ENCODE measurements around the gene SLC1A2.

Gene SLC1A2

GRCh38 chr11:35419184-35419829 is at the start of gene SLC1A2:
Gene SLC1A2, minus strand, starts transcription at chr11:35419558. Its CDS starts 592 bp downstream, at chr11:35418966.
- DNase-seq = no peak

DNA sequence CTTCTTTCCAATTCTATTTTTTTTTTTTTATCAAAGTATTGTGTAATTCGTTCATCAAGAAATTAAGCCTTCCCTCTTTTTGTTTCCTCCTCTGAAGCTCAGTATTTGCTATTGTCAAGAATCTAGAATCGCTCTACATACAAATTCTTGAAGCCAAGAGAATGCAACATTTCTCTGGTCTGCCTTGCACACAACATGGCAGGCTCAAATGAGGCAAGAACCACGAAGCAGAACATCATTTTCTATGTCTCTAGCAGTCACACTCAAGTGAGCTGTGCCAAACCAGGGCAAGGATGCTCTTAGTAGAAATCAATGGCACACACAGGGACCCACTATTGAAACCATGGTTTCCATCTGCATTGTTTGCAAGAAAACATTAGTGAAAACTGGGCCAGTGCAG is 46.7 kb upstream of the SLC1A2 start:
- no peak for DNase-seq

DNA sequence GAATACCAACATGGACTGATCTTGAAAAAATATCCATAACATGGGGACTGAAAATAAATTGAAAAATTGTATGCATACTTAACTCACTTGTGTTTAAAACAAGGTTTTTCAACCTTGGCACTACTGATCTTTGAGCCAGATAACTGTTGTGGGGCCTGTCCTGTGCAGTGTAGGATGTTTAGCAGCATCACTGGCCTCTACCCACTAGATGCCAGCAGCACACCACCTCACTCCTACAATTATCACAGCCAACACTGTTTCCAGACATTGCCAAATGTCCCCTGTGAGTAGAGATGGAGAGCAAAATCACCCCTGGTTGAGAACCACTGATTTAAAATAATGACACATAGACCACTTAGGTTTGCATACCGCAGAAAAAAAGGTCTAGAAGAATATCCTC is 45.0 kb upstream of the SLC1A2 start:
- no peak for DNase-seq

- DNase-seq = no peak
Measured at GRCh38 chr11:35463331-35463751, 44.0 kb upstream of the SLC1A2 start.

DNA sequence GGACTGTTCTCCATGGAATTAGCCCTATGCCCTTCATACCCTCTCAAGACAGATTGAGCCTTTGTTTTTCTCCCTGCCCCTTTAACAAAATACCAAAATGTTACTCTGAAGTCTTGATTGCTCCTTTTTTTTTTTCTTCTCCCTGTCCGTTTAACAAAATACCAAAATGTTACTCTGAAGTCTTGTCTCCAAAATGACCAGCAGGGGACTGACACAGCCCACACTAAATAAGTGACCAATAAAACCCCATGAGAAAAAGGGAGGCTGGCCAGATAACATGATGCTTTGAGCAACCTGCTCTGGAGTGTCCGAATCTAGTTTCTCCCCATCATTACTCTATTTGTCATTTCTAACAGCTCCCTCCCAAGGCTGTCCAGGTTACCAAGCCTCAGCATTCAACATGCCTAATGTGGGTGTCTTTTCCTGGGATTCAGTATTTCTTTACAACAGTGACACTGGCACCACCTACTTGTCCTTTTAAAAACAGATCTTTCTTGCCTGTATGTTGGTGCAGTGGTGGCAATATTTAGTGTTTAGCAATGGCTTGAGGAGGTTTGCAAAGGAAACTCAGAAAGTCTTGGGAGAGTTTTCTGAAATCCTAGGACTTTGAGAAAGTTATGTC is 42.7 kb upstream of the SLC1A2 start:
- DNase-seq = no peak

DNA sequence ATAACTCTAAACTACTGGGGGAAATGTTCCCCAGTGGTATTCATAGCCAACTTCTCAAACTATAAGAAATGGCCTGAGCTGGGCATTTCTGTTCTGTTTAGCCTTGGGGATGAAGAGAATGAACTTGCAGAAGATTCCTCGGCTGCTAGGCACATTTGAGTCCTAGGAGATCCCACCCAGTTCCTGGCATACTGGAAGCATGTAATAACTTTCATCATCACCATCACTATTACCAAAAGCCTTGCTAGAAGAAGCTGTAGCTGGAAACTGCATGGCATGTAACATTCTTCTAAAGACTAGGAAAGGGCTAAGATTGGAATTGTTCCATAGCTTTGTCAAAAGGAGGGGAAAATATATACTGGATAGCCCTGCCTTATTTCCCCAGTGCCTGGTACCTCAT is 40.1 kb upstream of the SLC1A2 start:
- DNase-seq = no peak

DNA sequence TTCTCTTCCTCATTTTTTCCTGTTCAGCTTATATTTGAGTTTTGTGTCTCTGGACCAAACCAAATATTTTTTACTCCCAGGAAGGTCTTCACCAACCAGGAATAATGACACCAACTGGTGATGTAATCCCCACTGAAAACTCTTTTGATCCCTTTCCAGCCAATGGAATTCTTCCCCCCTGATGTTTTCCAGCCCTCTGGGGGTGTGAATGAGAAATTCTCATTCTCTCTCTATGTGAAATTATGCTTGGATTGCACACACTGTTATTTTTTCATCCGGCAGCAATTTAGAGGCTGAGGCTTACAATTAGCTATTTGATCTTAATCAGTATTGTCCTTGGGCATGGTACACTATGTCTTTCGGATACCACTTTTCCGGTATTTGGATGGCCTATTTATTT is 39.5 kb upstream of the SLC1A2 start:
- no peak for DNase-seq

- DNase-seq = no peak
Measured at GRCh38 chr11:35454362-35454761, 35.0 kb upstream of the SLC1A2 start.

- no peak for DNase-seq
Measured at GRCh38 chr11:35436581-35437250, 17.4 kb upstream of the SLC1A2 start.

DNA sequence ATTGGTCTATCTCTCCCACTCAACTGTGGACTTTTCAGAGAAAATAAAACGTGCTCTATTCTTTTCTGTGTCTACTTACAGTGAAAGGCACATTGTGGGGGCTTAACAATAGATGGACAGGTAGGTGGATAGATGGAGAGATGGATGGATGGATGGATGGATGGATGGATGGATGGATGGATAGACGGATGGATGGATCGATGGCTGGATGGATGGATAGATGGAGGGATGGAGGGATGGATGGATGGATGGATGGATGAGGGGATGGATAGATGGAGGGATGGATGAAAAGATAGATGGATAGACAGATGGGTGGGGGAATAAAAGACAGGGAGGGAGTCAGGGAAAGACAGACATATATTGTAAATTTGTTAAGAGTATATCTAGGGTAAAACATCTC is 14.2 kb upstream of the SLC1A2 start:
- no peak for DNase-seq

- no peak for DNase-seq
Measured at GRCh38 chr11:35432464-35432863, 13.1 kb upstream of the SLC1A2 start.

- no peak for DNase-seq
Measured at GRCh38 chr11:35427071-35427470, 7.7 kb upstream of the SLC1A2 start.

DNA sequence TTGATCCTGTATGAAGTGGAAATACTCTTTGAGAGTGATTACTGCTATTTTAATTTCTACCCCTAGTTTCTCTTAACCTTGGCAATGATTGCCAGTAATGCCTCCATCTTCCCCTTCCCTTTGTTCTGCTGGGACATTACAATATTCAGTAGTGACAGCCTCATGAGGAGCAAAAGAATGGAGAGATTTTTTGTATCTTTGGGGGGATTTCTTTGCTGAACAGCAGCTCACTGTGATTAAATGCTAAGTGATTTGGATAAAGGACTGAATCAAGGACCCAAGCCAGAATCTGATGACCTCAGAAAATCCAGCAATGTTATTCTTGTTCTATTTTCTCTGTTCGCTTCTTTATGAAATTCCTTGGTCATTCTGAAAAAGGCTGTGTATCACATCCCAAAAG is 7.0 kb upstream of the SLC1A2 start:
- no peak for DNase-seq

GRCh38 chr11:35425603-35426212 is 6.3 kb upstream of the SLC1A2 start:
- no peak for DNase-seq

- DNase-seq = no peak
Measured at GRCh38 chr11:35424157-35424940, 5.0 kb upstream of the SLC1A2 start.

GRCh38 chr11:35420371-35420770 is 1.0 kb upstream of the SLC1A2 start:
- DNase-seq = no peak

DNA sequence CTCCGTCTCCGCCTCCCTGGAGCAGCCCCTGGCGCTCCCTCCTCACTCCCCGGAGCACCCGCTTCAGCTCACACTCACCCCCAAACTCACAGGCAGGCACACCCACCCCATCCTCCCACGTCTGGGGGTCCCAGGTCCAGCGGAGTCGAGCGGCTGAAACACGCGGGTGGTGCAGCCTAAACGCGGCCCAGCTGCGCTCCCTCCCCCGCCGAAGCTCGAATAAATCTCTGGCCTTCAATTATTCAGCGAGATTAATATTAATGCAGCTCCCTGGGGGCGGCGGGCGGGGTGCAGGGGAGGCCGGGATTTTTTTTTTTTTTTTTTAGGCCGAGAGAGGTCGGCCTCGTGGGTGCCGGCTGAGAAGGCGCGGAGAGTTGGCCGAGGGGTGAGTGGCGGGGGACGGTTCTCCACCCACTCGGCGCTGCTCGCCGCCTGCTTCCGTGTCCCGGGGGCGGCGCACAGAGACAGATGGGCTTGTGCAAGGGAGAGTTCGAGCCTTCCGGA is 524 bp upstream of the SLC1A2 start:
- no peak for DNase-seq

GRCh38 chr11:35418282-35419183 is 825 bp downstream of the SLC1A2 start:
- DNase-seq = no peak

GRCh38 chr11:35415487-35415886 is 3.9 kb downstream of the SLC1A2 start:
- DNase-seq = no peak

GRCh38 chr11:35414776-35415175 is 4.6 kb downstream of the SLC1A2 start:
- DNase-seq = no peak

- no peak for DNase-seq
Measured at GRCh38 chr11:35414311-35414710, 5.0 kb downstream of the SLC1A2 start.

DNA sequence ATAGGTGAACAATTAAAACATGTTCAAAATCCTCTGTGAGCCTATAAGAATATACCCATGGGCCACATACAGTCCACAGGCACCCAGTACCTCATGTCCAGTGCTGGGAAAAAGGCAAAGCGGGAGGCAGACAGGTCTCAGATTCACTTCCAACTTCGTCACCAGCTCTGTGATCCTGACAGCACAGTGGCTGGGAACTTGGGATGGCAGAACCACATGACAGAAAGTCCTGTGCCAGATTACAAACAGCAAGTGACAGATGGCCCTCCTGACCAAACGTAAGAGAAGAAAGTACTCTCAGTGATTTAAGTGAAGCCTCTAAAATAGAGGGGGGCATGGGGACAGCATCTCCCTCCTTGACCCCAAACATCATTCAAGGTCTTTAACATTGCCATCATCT is 5.8 kb downstream of the SLC1A2 start:
- DNase-seq = no peak
